ENCODE measurements around the gene KCNMB3.
"Not testable (repeated sequence)": the region's sequence is repeated elsewhere in the genome, so short reads cannot be mapped to it uniquely, and the experiment has no call there.

Gene KCNMB3

GRCh38 chr3:179263134-179263533, 12.2 kb upstream of the KCNMB3 start:
- no peak for DNase-seq

- DNase-seq = peak; percentile 66
Observed at GRCh38 chr3:179260949-179261765, 10.2 kb upstream of the KCNMB3 start.

GRCh38 chr3:179259959-179260756, 9.2 kb upstream of the KCNMB3 start:
- DNase-seq = not testable (repeated sequence)

- DNase-seq = no peak
Observed at GRCh38 chr3:179258820-179259219, 7.9 kb upstream of the KCNMB3 start.

- DNase-seq = not testable (repeated sequence)
Observed at GRCh38 chr3:179257742-179258141, 6.8 kb upstream of the KCNMB3 start.

- no peak for DNase-seq
Observed at GRCh38 chr3:179256813-179257212, 5.9 kb upstream of the KCNMB3 start.

- DNase-seq = no peak
Observed at GRCh38 chr3:179247289-179248015, 3.5 kb downstream of the KCNMB3 start.

- no peak for DNase-seq
Observed at GRCh38 chr3:179244878-179245277, 6.0 kb downstream of the KCNMB3 start.

- DNase-seq = not testable (repeated sequence)
Observed at GRCh38 chr3:179242859-179243258, 8.1 kb downstream of the KCNMB3 start.

- not testable (repeated sequence) for DNase-seq
Observed at GRCh38 chr3:179240299-179240698, 10.6 kb downstream of the KCNMB3 start.

- DNase-seq = no peak
Observed at GRCh38 chr3:179236669-179237301, 14.1 kb downstream of the KCNMB3 start.

GRCh38 chr3:179234199-179234598, 16.7 kb downstream of the KCNMB3 start:
- no peak for DNase-seq

GRCh38 chr3:179233043-179233442, 17.9 kb downstream of the KCNMB3 start:
- no peak for DNase-seq

GRCh38 chr3:179229177-179229576, 21.7 kb downstream of the KCNMB3 start:
- DNase-seq = no peak

- DNase-seq = no peak
Observed at GRCh38 chr3:179227349-179227748, 23.6 kb downstream of the KCNMB3 start.

- DNase-seq = no peak
Observed at GRCh38 chr3:179224584-179224983, 26.3 kb downstream of the KCNMB3 start.

- no peak for DNase-seq
Observed at GRCh38 chr3:179223548-179223947, 27.4 kb downstream of the KCNMB3 start.

GRCh38 chr3:179218213-179218612, 32.7 kb downstream of the KCNMB3 start:
- DNase-seq = not testable (repeated sequence)

- not testable (repeated sequence) for DNase-seq
Observed at GRCh38 chr3:179215550-179215949, 35.4 kb downstream of the KCNMB3 start.

GRCh38 chr3:179200790-179201189, 50.1 kb downstream of the KCNMB3 start:
- DNase-seq = no peak

- no peak for DNase-seq
Observed at GRCh38 chr3:179196700-179197099, 54.2 kb downstream of the KCNMB3 start.

- DNase-seq = no peak
Observed at GRCh38 chr3:179196098-179196497, 54.8 kb downstream of the KCNMB3 start.

- DNase-seq = no peak
Observed at GRCh38 chr3:179194931-179195330, 56.0 kb downstream of the KCNMB3 start.
